Motor neuron (in vitro differentiated cells): ENCODE data around the gene NOXO1. TPM values are rescaled to one million over a fixed set of nuclear protein-coding genes. Genes with fewer than 3 reads are reported as not detected.

Experiments
- ATAC-seq, 8 experiments: fragments of 200-7000 bp; cut with Tn5 transposase; replicated peaks in 6 of 8; 2 replicates each; pipeline ENCODE4 v1.8.0; 2021; ENCODE audit warnings: mild to moderate bottlenecking in 8 of 8, moderate library complexity in 8 of 8
- H3K27ac ChIP-seq, 2 donors: fragments of 250-450 bp; sonication (Bioruptor Pico); 2 replicates each; pipeline ENCODE4 v1.9.0; 2021; ENCODE audit warnings: antibody characterized with exemption in 2 of 2, mild to moderate bottlenecking in 2 of 2, moderate library complexity in 1 of 2
- H3K4me1 ChIP-seq, 2 donors: fragments of 250-450 bp; sonication (Bioruptor Pico); replicated peaks in 1 of 2; 2 replicates each; pipeline ENCODE4 v1.6.1; 2021; ENCODE audit warnings: antibody characterized with exemption in 2 of 2, mild to moderate bottlenecking in 2 of 2, moderate library complexity in 1 of 2
- H3K4me3 ChIP-seq, 5 donors: fragments of 250-450 bp; sonication (Bioruptor Pico); 2 replicates each; pipeline ENCODE4 v1.9.0; 2021; ENCODE audit warnings: antibody characterized with exemption in 5 of 5, mild to moderate bottlenecking in 5 of 5, moderate library complexity in 4 of 5
- WGBS, 10 experiments: fragments of 450-650 bp; shearing (Covaris generic); methylation state at CpG; one replicate each; pipeline ENCODE4 v1.0.0; 2022; 5-methylcytosine and 5-hydroxymethylcytosine counted together
- in situ Hi-C, 9 experiments: fragments of 400-800 bp; cut with MboI; loops; one replicate each; pipeline ENCODE4 v1.15.0; 2021; ENCODE audit warnings: low sequenced_read_pairs in 9 of 9, low pct_unique_long_range_greater_than_20kb in 2 of 9; ENCODE audit not compliant: unreplicated experiment in 9 of 9
- total RNA-seq, 8 experiments: library from RNA; unstranded; fragments of 300-600 nt; gene quantifications; 2 replicates each; pipeline versions ENCODE4 v1.2.3 to v1.2.4, GENCODE V29; 2022

NOXO1 gene
- total RNA-seq, 8 experiments from 2014 or later = 0.21 to 0.73 (median 0.26) TPM; not detected in 4

- H3K4me3 ChIP-seq = peak overlapping the region; percentile 20 to 86 (median 65)
- 0 to 50% (median 28%) methylated on average over 1 to 8 of the region's 22 CpGs; no CpG with 5 or more reads in 3 of the 10 experiments for WGBS, 10 experiments
- peaks cover 9 to 24% of the 10 kb centered on the region in 2 donors for H3K4me1 ChIP-seq
- ATAC-seq = no peak
- in situ Hi-C loops = no loop called here
- peak overlapping the region; percentile 49 to 79 for H3K27ac ChIP-seq
These were observed 10.3 kb upstream of the NOXO1 start for GRCh38 chr16:1991588-1991947.

GRCh38 chr16:1991135-1991551 is 9.9 kb upstream of the NOXO1 start:
- peaks cover 9 to 24% of the 10 kb centered on the region in 2 donors for H3K4me1 ChIP-seq
- 7 to 23% (median 16%) methylated on average over 2 to 6 of the region's 18 CpGs; no CpG with 5 or more reads in 5 of the 10 experiments for WGBS, 10 experiments
- H3K27ac ChIP-seq = no peak overlapping the region
- ATAC-seq = peak in 2 of 8 experiments; percentile 3 to 4
- in situ Hi-C loops = no loop called here
- peak overlapping the region; percentile 50 to 86 (median 73) for H3K4me3 ChIP-seq

- WGBS, 10 experiments = 20% methylated on average over 2 to 12 of the region's 50 CpGs; no CpG with 5 or more reads in 8 of the 10 experiments
- ATAC-seq = peak in 5 of 8 experiments; percentile 11 to 26 (median 18)
- in situ Hi-C loops = no loop called here
- Histone ChIP-seq H3K4me3 (peak overlapping the region; percentile 50 to 86 (median 73)), H3K4me1 (peaks cover 9 to 24% of the 10 kb centered on the region in 2 donors), H3K27ac (peak overlapping the region in 1 of 2 donors; percentile 70)
These were observed 9.3 kb upstream of the NOXO1 start for GRCh38 chr16:1990351-1991134.

GRCh38 chr16:1990101-1990350 is 8.8 kb upstream of the NOXO1 start:
- H3K4me1 ChIP-seq = peaks cover 13 to 27% of the 10 kb centered on the region in 2 donors

GRCh38 chr16:1989209-1990100 is 8.2 kb upstream of the NOXO1 start, which contains the start of gene SYNGR3:
Gene SYNGR3, plus strand, starts transcription at chr16:1989970. Its CDS starts 133 bp downstream, at chr16:1990103.
- H3K27ac ChIP-seq = peak within 1 kb of the TSS; percentile 70 to 79
- H3K4me1 ChIP-seq = peaks cover 15 to 31% of the 10 kb centered on the region in 2 donors
- ATAC-seq = peak; percentile 3 to 37 (median 16)
- H3K4me3 ChIP-seq = peak within 1 kb of the TSS; percentile 50 to 86 (median 73)
- WGBS, 10 experiments = 0 to 30% (median 7%) methylated on average over 1 to 7 of the region's 67 CpGs; no CpG with 5 or more reads in 6 of the 10 experiments
- in situ Hi-C loops = no loop called here

More at GRCh38 chr16:1990101-1990350, 8.8 kb upstream of the NOXO1 start:
- in situ Hi-C loops = no loop called here
- WGBS, 10 experiments = no CpG with 5 or more reads among the region's 25 CpGs
- Histone ChIP-seq H3K27ac (peak overlapping the region; percentile 70 to 79), H3K4me3 (peak overlapping the region; percentile 50 to 86 (median 73))
- peak in 1 of 8 experiments; percentile 20 for ATAC-seq

GRCh38 chr16:1987198-1987597 is 5.9 kb upstream of the NOXO1 start:
- Histone ChIP-seq H3K4me3 (no peak overlapping the region), H3K4me1 (peaks cover 11 to 23% of the 10 kb centered on the region in 2 donors), H3K27ac (no peak overlapping the region)
- WGBS, 10 experiments = 90 to 100% (median 100%) methylated on average over 1 to 4 of the region's 10 CpGs; no CpG with 5 or more reads in 7 of the 10 experiments
- ATAC-seq = no peak
- in situ Hi-C loops = no loop called here

- Histone ChIP-seq H3K4me1 (peaks cover 11 to 12% of the 10 kb centered on the region in 2 donors), H3K4me3 (peak overlapping the region in 1 of 5 donors; percentile 85), H3K27ac (no peak overlapping the region)
- 58 to 100% (median 100%) methylated on average over 1 to 5 of the region's 14 CpGs; no CpG with 5 or more reads in 1 of the 10 experiments for WGBS, 10 experiments
- in situ Hi-C loops = no loop called here
- no peak for ATAC-seq
These were observed 4.3 kb upstream of the NOXO1 start for GRCh38 chr16:1985466-1986150.

GRCh38 chr16:1984347-1985225 is 3.3 kb upstream of the NOXO1 start:
- Histone ChIP-seq H3K27ac (peak overlapping the region; percentile 76 to 88), H3K4me1 (peaks cover 11 to 22% of the 10 kb centered on the region in 2 donors), H3K4me3 (peak overlapping the region; percentile 63 to 92 (median 83))
- in situ Hi-C loops = no loop called here
- 0 to 54% (median 15%) methylated on average over 1 to 19 of the region's 58 CpGs; no CpG with 5 or more reads in 2 of the 10 experiments for WGBS, 10 experiments
- peak in 5 of 8 experiments; percentile 1 to 14 (median 6) for ATAC-seq

GRCh38 chr16:1983544-1984346 is 2.5 kb upstream of the NOXO1 start, which contains the start of gene GFER:
Gene GFER, plus strand, starts transcription at chr16:1984193. Its CDS starts 26 bp downstream, at chr16:1984219.
- ATAC-seq = peak; percentile 77 to 91 (median 86)
- peak within 1 kb of the TSS; percentile 84 to 88 for H3K27ac ChIP-seq
- 0 to 3% (median 0%) methylated on average over 2 to 10 of the region's 109 CpGs; no CpG with 5 or more reads in 7 of the 10 experiments for WGBS, 10 experiments
- in situ Hi-C loops = no loop called here
- H3K4me3 ChIP-seq = peak within 1 kb of the TSS; percentile 63 to 92 (median 83)
- peaks cover 6 to 18% of the 10 kb centered on the region in 2 donors for H3K4me1 ChIP-seq

GRCh38 chr16:1982991-1983543 is 1.8 kb upstream of the NOXO1 start:
- Histone ChIP-seq H3K27ac (peak overlapping the region; percentile 84 to 88), H3K4me3 (peak overlapping the region; percentile 63 to 92 (median 83)), H3K4me1 (peaks cover 6 to 18% of the 10 kb centered on the region in 2 donors)
- 4 to 80% (median 36%) methylated on average over 1 to 10 of the region's 19 CpGs; no CpG with 5 or more reads in 1 of the 10 experiments for WGBS, 10 experiments
- no peak for ATAC-seq
- in situ Hi-C loops = no loop called here

GRCh38 chr16:1982013-1982433 is 754 bp upstream of the NOXO1 start:
- Histone ChIP-seq H3K4me3 (no peak overlapping the region), H3K4me1 (peaks cover 6 to 18% of the 10 kb centered on the region in 2 donors), H3K27ac (no peak overlapping the region)
- WGBS, 10 experiments = 40 to 59% (median 40%) methylated on average over 1 to 5 of the region's 5 CpGs; no CpG with 5 or more reads in 7 of the 10 experiments
- in situ Hi-C loops = no loop called here
- no peak for ATAC-seq
